Measurements from ENCODE around the gene APOL3.
A peak's percentile ranks its signal among the peaks of the same experiment; 100 is the strongest.
"Not testable (repeated sequence)": the region's sequence is repeated elsewhere in the genome, so short reads cannot be mapped to it uniquely, and the experiment has no call there.

Gene APOL3

GRCh38 chr22:36204001-36204631, 43.6 kb upstream of the APOL3 start:
- no peak for DNase-seq (ENCODE audit: low spot score)
- TF ChIP-seq CTCF (IDR thresholded peaks at IDR 0.05; ENCODE audit: extremely low read depth, missing control alignments) = no peak

- not testable (repeated sequence) for DNase-seq (ENCODE audit: low spot score)
These were observed 42.9 kb upstream of the APOL3 start for GRCh38 chr22:36203441-36203840.

- not testable (repeated sequence) for DNase-seq (ENCODE audit: low spot score)
These were observed 42.4 kb upstream of the APOL3 start for GRCh38 chr22:36202906-36203305.

GRCh38 chr22:36201630-36202319, 41.2 kb upstream of the APOL3 start, which contains the start of gene APOL4:
TSS of gene APOL4 (minus strand) at chr22:36201809. CDS start at chr22:36201734, 75 bp downstream.
- no peak for DNase-seq (ENCODE audit: low spot score)
- no peak for TF ChIP-seq CTCF (IDR thresholded peaks at IDR 0.05; ENCODE audit: extremely low read depth, missing control alignments)

GRCh38 chr22:36201025-36201424, 40.5 kb upstream of the APOL3 start:
- DNase-seq (ENCODE audit: low spot score) = not testable (repeated sequence)

- TF ChIP-seq CTCF (IDR thresholded peaks at IDR 0.05; ENCODE audit: extremely low read depth, missing control alignments) = no peak
- DNase-seq (ENCODE audit: low spot score) = no peak
These were observed 38.5 kb upstream of the APOL3 start for GRCh38 chr22:36199001-36199551.

GRCh38 chr22:36198536-36198935, 38.0 kb upstream of the APOL3 start:
- TF ChIP-seq CTCF (IDR thresholded peaks at IDR 0.05; ENCODE audit: extremely low read depth, missing control alignments) = no peak
- no peak for DNase-seq (ENCODE audit: low spot score)

GRCh38 chr22:36197514-36198146, 37.1 kb upstream of the APOL3 start:
- TF ChIP-seq CTCF (IDR thresholded peaks at IDR 0.05; ENCODE audit: extremely low read depth, missing control alignments) = no peak
- DNase-seq (ENCODE audit: low spot score) = peak; percentile 15
